HEK293T (cell line): ENCODE measurements around the gene PLA1A.

ENCODE experiments used
- FOXK2 ChIP-seq: fragments of 450-650 bp; IDR thresholded peaks from 2 replicates; pipeline ENCODE4 v1.6.1; 2016; ENCODE audit warnings: mild to moderate bottlenecking
- FOXM1 ChIP-seq: fragments of 450-650 bp; IDR thresholded peaks from 2 replicates; pipeline ENCODE4 v1.6.1; 2017; ENCODE audit warnings: mild to moderate bottlenecking, borderline replicate concordance
- HDGF ChIP-seq: fragments of 450-650 bp; IDR thresholded peaks from 2 replicates; pipeline ENCODE4 v1.6.1; 2017; ENCODE audit warnings: antibody characterized with exemption, borderline replicate concordance
- TARDBP ChIP-seq: fragments of 450-650 bp; IDR thresholded peaks from 2 replicates; pipeline ENCODE4 v1.6.1; 2016

- TF ChIP-seq FOXM1, result no peak
- no peak for TF ChIP-seq HDGF
- TF ChIP-seq TARDBP, result no peak
- TF ChIP-seq FOXK2, result no peak
Observed at GRCh38 chr3:119660474-119661440, 63.1 kb downstream of the PLA1A start, which contains the start of gene POPDC2.
